C1 segment of cervical spinal cord (tissue), 14 donors: ENCODE results near the gene VAV2.
A peak's percentile ranks its signal among the peaks of the same experiment; 100 is the strongest.

Experiments
- DNase-seq, 14 donors: peaks; one replicate each; lab custom pipeline; 2025; lab: John Stamatoyannopoulos, UW

Gene VAV2

DNA sequence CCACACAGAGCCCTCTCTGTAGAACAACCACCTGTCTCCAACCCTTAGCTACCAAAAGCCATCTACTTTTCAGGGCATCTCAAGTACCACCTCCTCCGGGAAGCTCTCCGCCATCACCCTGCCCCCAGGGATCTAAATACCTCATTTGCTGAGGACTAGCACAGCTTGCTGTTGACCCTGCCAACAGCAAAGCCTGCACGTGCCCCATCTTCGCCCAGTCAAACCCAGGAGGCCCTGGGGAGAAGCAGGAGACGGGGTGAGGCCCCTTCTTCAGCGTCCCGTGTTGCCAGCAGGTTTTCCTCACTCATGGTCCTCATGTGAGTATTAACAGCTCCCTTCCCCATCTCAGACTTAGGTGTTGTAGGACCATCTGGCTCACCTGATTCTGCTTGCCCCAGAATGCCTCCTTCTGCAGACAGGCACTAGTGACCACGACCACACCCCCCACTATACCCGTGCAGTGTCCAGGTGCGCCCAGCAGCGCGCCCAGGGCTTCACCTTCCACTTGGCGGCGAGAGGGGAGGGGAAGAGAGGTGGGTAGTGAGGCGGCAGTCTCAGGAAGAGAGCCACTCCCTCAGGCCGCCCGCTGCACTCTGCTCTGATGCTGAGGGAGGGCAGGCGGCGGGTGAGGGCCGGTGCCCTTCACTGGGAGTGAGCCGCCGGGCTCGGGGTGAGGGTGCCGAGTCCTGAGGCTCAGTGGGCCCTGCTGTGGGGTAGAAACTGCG lies 11.1 kb downstream of the VAV2 start:
- DNase-seq, result no peak

- DNase-seq, result no peak
Observed at GRCh38 chr9:133979921-133980863, 11.9 kb downstream of the VAV2 start.

DNA sequence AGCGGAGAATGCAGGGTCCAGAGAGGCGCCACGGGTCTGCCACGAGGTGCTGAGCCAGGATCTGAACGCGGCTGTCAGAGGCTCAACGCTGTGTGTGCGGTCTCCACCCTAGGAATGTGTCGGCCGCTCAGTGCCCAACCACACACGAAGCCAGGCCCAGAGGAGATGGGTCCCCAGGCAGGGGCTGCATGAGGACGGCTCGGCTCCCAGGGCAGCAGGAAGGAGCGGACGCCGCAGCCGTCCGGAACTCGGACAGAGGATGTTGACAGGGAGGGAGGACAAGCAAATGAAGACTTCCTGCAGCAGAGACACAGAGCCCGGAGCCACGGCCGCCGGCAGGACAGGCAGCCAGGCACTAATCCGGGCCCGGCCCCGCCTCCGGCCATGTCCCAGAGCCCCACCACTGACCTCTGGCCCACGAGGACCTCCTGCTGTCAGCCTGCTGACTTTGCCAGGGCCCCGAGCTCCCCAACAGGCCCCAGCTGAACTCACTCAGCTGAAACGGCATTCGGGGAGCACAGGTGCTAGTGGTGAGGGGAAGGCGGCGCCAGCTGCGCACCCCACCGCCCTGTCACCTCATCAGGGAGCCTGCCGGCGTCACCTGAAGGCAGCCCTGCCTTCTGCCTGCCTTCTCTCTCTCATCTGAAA lies 12.7 kb downstream of the VAV2 start:
- peak in 1 of 14 donors; percentile 37 for DNase-seq

DNA sequence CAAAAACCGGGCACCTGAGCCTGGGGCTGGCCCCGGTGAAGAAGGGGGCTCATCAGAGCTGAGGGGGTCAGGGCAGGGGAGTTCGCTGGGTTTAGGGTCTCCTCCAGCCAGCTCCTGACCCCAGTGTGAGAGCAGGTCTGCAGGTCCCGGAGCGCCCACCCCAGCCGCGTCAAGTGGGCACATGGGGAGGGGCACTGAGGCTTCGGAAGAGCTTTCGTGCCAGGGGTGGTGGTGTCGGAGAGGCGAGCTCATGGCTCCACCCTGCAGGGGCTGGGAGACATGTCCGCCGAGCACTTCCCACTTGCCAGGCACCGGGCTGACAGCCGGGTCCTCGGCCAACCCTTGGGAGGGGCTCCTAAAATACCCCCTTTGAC lies 13.2 kb downstream of the VAV2 start:
- DNase-seq, result no peak

GRCh38 chr9:133978226-133978898 lies 13.8 kb downstream of the VAV2 start:
- no peak for DNase-seq

DNA sequence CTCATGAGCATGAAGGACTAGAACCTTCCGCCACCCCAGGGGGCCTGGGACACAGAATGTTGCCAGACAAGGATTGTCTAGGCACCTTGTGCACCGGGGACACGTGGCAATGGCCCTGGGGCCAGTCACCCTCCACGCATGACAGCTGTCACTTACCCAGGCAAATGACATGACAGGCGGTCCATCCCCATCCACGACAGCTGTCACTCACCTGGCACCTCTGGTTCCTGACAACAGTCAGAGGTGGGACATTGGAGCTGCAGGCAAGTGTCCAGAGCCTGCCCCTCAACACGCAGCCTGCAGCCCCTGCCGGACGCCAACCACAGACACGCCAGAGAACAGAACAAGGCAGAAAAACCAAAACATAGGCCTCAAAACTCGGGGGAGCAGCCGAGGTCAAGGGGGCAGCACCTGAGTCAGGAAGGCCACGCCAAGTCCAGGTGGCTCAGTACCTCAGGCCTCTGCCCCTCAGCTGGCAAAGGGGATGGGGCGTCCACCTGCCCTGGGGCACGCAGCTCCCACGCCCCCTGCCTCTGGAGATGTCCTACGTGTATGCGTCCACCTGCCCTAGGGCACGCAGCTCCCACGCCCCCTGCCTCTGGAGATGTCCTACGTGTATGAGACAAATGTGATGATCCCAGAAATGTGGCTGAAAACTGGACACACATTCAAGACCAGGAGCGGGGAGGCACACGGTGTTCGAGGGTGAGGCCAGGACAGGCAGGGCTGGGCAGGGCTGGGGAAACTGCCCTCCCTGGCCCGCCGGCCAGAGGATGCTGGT lies 14.5 kb downstream of the VAV2 start:
- DNase-seq, result no peak

DNA sequence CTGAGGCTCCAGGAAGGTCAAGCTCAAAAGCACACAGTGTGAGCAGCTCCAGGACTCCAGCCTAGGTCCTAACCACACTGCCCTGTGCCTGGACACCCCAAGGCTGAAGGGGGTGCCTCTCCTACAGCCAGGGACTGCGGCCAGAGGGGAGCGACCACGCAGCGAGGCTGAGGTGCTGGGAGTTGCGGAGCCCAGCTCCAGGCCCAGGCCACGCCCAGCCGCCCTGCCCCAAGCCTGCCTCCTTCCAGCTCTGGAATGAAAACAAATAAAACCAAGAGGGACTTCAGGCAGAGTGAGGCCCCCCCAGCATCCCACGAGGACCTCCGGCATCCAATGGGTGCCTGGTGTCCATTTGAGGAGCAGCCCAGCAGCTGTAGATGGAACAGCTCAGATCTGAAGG lies 15.2 kb downstream of the VAV2 start:
- no peak for DNase-seq

DNA sequence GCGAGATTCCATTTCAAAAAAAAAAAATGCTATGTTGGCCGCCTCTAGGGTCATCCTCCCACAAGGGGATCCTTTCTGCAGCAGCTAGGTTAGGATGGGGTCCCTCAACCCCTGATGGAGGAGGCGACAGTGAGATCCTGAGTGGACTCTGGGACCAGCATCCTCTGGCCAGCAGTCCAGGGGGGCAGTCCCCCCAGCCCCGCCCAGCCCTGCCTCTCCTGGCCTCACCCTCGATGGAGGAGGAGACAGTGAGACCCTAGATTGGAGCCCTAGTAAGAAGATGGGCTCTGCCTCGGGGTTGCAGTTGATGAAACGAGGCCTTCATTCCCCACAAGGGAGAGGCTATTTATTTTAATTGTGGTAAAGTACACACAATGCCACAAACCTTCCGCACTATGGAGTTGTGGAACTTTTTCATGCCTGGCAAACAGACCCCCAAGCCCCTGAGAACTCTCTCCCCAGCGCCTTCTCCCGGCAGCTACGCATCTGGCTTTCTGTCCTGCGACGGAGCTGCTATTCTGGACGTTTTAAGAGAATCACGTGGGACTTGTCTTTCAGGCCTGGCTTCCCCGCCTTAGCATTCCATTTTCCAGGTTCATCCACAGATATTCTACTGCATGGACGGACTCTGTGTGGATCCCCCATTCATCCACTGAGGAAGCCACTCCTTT lies 15.8 kb downstream of the VAV2 start:
- no peak for DNase-seq

GRCh38 chr9:133975511-133975910 lies 16.6 kb downstream of the VAV2 start:
- DNase-seq, result no peak

GRCh38 chr9:133974631-133975341 lies 17.3 kb downstream of the VAV2 start:
- DNase-seq, result no peak

- no peak for DNase-seq
Observed at GRCh38 chr9:133973791-133974630, 18.1 kb downstream of the VAV2 start.

- no peak for DNase-seq
Observed at GRCh38 chr9:133973111-133973790, 18.9 kb downstream of the VAV2 start.

- DNase-seq, result no peak
Observed at GRCh38 chr9:133971981-133972941, 19.9 kb downstream of the VAV2 start.

GRCh38 chr9:133971121-133971951 lies 20.8 kb downstream of the VAV2 start:
- DNase-seq, result no peak

- no peak for DNase-seq
Observed at GRCh38 chr9:133970581-133971058, 21.5 kb downstream of the VAV2 start.
